HEK293T (cell line): ENCODE measurements around the gene AASS.

Experiments
- ARNT ChIP-seq: fragments of 450-650 bp; IDR thresholded peaks from 2 replicates; pipeline ENCODE4 v1.6.1; 2017; ENCODE audit warnings: mild to moderate bottlenecking
- BHLHE40 ChIP-seq: fragments of 450-650 bp; IDR thresholded peaks from 2 replicates; pipeline ENCODE4 v1.6.1; 2016; ENCODE audit warnings: mild to moderate bottlenecking, moderate library complexity, borderline replicate concordance
- CTBP1 ChIP-seq: fragments of 450-650 bp; IDR thresholded peaks from 2 replicates; pipeline ENCODE4 v1.6.1; 2016; ENCODE audit warnings: borderline replicate concordance
- ELF4 ChIP-seq: fragments of 450-650 bp; IDR thresholded peaks from 2 replicates; pipeline ENCODE4 v1.6.1; 2017; ENCODE audit warnings: antibody characterized with exemption
- FOXK2 ChIP-seq: fragments of 450-650 bp; IDR thresholded peaks from 2 replicates; pipeline ENCODE4 v1.6.1; 2016; ENCODE audit warnings: mild to moderate bottlenecking
- FOXM1 ChIP-seq: fragments of 450-650 bp; IDR thresholded peaks from 2 replicates; pipeline ENCODE4 v1.6.1; 2017; ENCODE audit warnings: mild to moderate bottlenecking, borderline replicate concordance
- HDGF ChIP-seq: fragments of 450-650 bp; IDR thresholded peaks from 2 replicates; pipeline ENCODE4 v1.6.1; 2017; ENCODE audit warnings: antibody characterized with exemption, borderline replicate concordance
- NFRKB ChIP-seq: fragments of 450-650 bp; IDR thresholded peaks from 2 replicates; pipeline ENCODE4 v1.6.1; 2016; ENCODE audit warnings: mild to moderate bottlenecking, moderate library complexity
- SP1 ChIP-seq: fragments of 450-650 bp; IDR thresholded peaks from 2 replicates; pipeline ENCODE4 v1.6.1; 2017
- SUZ12 ChIP-seq: fragments of 450-650 bp; IDR thresholded peaks from 2 replicates; pipeline ENCODE4 v1.6.1; 2016; ENCODE audit warnings: mild to moderate bottlenecking
- TARDBP ChIP-seq: fragments of 450-650 bp; IDR thresholded peaks from 2 replicates; pipeline ENCODE4 v1.6.1; 2016
- ZNF384 ChIP-seq: fragments of 450-650 bp; IDR thresholded peaks from 2 replicates; pipeline ENCODE4 v1.6.1; 2016

DNA sequence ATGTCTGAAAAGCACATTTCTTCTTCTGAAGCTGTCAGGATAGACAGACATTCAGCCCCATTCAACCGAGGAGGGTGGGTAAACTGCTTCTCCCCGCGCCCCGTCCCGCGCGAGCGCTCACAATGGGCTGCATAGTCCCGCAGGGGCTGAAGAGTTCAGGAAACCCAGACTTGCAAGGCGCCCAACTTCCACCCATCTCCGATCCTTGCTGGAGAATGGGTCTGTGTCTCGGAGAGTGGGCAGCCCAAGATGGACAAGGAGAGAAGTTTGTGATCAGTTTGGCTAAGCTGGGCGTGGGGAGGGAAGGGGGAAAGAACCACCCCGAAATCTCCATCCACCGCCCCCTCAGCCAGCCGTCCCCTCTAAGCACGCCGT is 686 bp downstream of the AASS start:
- TF ChIP-seq SP1 (no peak), CTBP1 (no peak), TARDBP (no peak), NFRKB (no peak), SUZ12 (no peak), ELF4 (no peak), FOXM1 (no peak), BHLHE40 (no peak), ZNF384 (no peak), ARNT (no peak), HDGF (no peak), FOXK2 (no peak)
